ENCODE data around the gene PIK3AP1. TPM values are rescaled to one million over a fixed set of nuclear protein-coding genes. Genes with fewer than 3 reads are reported as not detected.

PIK3AP1 gene
- total and polyA plus RNA-seq, 2 of the 13 experiments (the other 11 are each of a cell fraction or from before 2014, with no cell fraction given) = 3.6 to 13.8 TPM

- BruUV-seq (replicated peaks) = no TSS peak
- ATAC-seq = no peak
- TF ChIP-seq TFE3 (CRISPR knock-in tag; IDR thresholded peaks at IDR 0.05) = no peak
- TF ChIP-seq ZNF468 (CRISPR knock-in tag; IDR thresholded peaks at IDR 0.05) = no peak
- no peak for TF ChIP-seq FIP1L1 (IDR thresholded peaks at IDR 0.05; ENCODE audit: borderline replicate concordance, insufficient read depth, low read depth, low read length)
- H3K4me1 ChIP-seq (ENCODE audit: insufficient read depth, low read length) = peaks cover 1% of the 10 kb centered on the region; the same call in 1 of the 2 replicates
- DNase-seq (ENCODE audit: low spot score) = no peak
- H3K27ac ChIP-seq (ENCODE audit: extremely low read length, insufficient read depth, low read length) = no peak overlapping the region
- H2AFZ ChIP-seq (ENCODE audit: low read length) = no peak overlapping the region
- no peaks in the 10 kb centered on the region for H3K9me3 ChIP-seq (ENCODE audit: low read length)
- H3K4me2 ChIP-seq (ENCODE audit: low read depth, low read length) = no peak overlapping the region
- no peak for FAIRE-seq
- H3K36me3 ChIP-seq (replicated peaks in 1 of 2; ENCODE audit: control insufficient read depth in 1 of 2, insufficient read depth in 2 of 2, low read length in 2 of 2) = no peaks in the 10 kb centered on the region
- no peak overlapping the region for H3K9ac ChIP-seq (ENCODE audit: insufficient read depth, low read depth, low read length)
- in situ Hi-C loops (cut with HindIII; ENCODE audit: extremely low pct_ligation_motif_present, low pct_unique_long_range_greater_than_20kb) = no loop called here
- H4K20me1 ChIP-seq (ENCODE audit: insufficient read depth, low read length) = no peaks in the 10 kb centered on the region
- H3K79me2 ChIP-seq (ENCODE audit: insufficient read depth, low read length) = no peaks in the 10 kb centered on the region
- H3K4me3 ChIP-seq (replicated peaks in 1 of 3; ENCODE audit: insufficient read depth in 1 of 3, low read depth in 2 of 3, low read length in 3 of 3) = no peak overlapping the region
- no peaks in the 10 kb centered on the region for H3K27me3 ChIP-seq (ENCODE audit: control insufficient read depth in 1 of 2, insufficient read depth in 2 of 2, low read length in 2 of 2)
- intact Hi-C loops (cut with micrococcal nuclease; ENCODE audit: unreplicated experiment) = no loop called here
- ChIA-PET CTCF (ENCODE audit: low intra/inter-chr PET ratio, low total read pairs) (no interaction called here), POLR2A (no interaction called here)
- 0% methylated on average over 1 of the region's 1 CpG for WGBS (ENCODE audit: low lambda C conversion rate)
These were observed 33.6 kb upstream of the PIK3AP1 start for GRCh38 chr10:96753956-96754355.

GRCh38 chr10:96752375-96752774, 32.1 kb upstream of the PIK3AP1 start:
- ATAC-seq (no peak), FAIRE-seq (no peak), DNase-seq (ENCODE audit: low spot score) (no peak)
- WGBS (ENCODE audit: low lambda C conversion rate) = 70% methylated on average over 4 of the region's 4 CpGs
- Histone ChIP-seq H3K4me1 (ENCODE audit: insufficient read depth, low read length) (peaks cover 17% of the 10 kb centered on the region), H3K4me3 (replicated peaks in 1 of 3; ENCODE audit: insufficient read depth in 1 of 3, low read depth in 2 of 3, low read length in 3 of 3) (no peak overlapping the region), H3K36me3 (replicated peaks in 1 of 2; ENCODE audit: control insufficient read depth in 1 of 2, insufficient read depth in 2 of 2, low read length in 2 of 2) (no peaks in the 10 kb centered on the region), H3K9ac (ENCODE audit: insufficient read depth, low read depth, low read length) (no peak overlapping the region), H3K27me3 (ENCODE audit: control insufficient read depth in 1 of 2, insufficient read depth in 2 of 2, low read length in 2 of 2) (no peaks in the 10 kb centered on the region), H2AFZ (ENCODE audit: low read length) (no peak overlapping the region), H3K27ac (ENCODE audit: extremely low read length, insufficient read depth, low read length) (no peak overlapping the region), H3K9me3 (ENCODE audit: low read length) (no peaks in the 10 kb centered on the region), H3K79me2 (ENCODE audit: insufficient read depth, low read length) (no peaks in the 10 kb centered on the region), H3K4me2 (ENCODE audit: low read depth, low read length) (no peak overlapping the region), H4K20me1 (ENCODE audit: insufficient read depth, low read length) (no peaks in the 10 kb centered on the region)
- no TSS peak for BruUV-seq (replicated peaks)
- CTCF ChIA-PET (ENCODE audit: low intra/inter-chr PET ratio, low total read pairs) = no interaction called here
- POLR2A ChIA-PET = no interaction called here
- intact Hi-C loops (cut with micrococcal nuclease; ENCODE audit: unreplicated experiment) = no loop called here
- in situ Hi-C loops (cut with HindIII; ENCODE audit: extremely low pct_ligation_motif_present, low pct_unique_long_range_greater_than_20kb) = no loop called here
- TF ChIP-seq RFX3 (CRISPR knock-in tag; IDR thresholded peaks at IDR 0.05) (no peak), HMG20A (CRISPR knock-in tag; IDR thresholded peaks at IDR 0.05; ENCODE audit: borderline replicate concordance) (no peak), FOXO1 (CRISPR knock-in tag; IDR thresholded peaks at IDR 0.05) (no peak), ZSCAN22 (CRISPR knock-in tag; IDR thresholded peaks at IDR 0.05) (no peak), ZNF563 (CRISPR knock-in tag; IDR thresholded peaks at IDR 0.05) (no peak), JUN (CRISPR knock-in tag; IDR thresholded peaks at IDR 0.05) (no peak), ZNF605 (CRISPR knock-in tag; IDR thresholded peaks at IDR 0.05) (no peak), JDP2 (CRISPR knock-in tag; IDR thresholded peaks at IDR 0.05; ENCODE audit: borderline replicate concordance) (no peak), ZNF850 (CRISPR knock-in tag; conservative IDR thresholded peaks at IDR 0.05) (no peak), ZSCAN5A (CRISPR knock-in tag; IDR thresholded peaks at IDR 0.05; ENCODE audit: borderline replicate concordance) (no peak), IRF1 (CRISPR knock-in tag; IDR thresholded peaks at IDR 0.05; ENCODE audit: low read depth) (no peak), NCOA1 (CRISPR knock-in tag; IDR thresholded peaks at IDR 0.05) (no peak), NFE2 (CRISPR knock-in tag; IDR thresholded peaks at IDR 0.05) (peak; percentile 31; the same call in 1 of the 2 replicates), NFE2L2 (IDR thresholded peaks at IDR 0.05; ENCODE audit: low read length) (peak; percentile 40; the same call in 1 of the 2 replicates)
